WTC11 (cell line): Measurements from ENCODE around the gene IFIT5.

ENCODE experiments used
- ELF4 ChIP-seq: sonication (generic); formaldehyde crosslinking; IDR thresholded peaks from 2 replicates; pipeline ENCODE4 v1.8.1; 2022; ENCODE audit warnings: low read depth, mild to moderate bottlenecking, moderate library complexity, missing genetic modification reagents
- FOXK1 ChIP-seq: sonication (generic); formaldehyde crosslinking; IDR thresholded peaks from 2 replicates; pipeline ENCODE4 v1.8.0; 2022; ENCODE audit warnings: mild to moderate bottlenecking, moderate library complexity, missing genetic modification reagents
- MYBL2 ChIP-seq: sonication (generic); formaldehyde crosslinking; IDR thresholded peaks from 2 replicates; pipeline ENCODE4 v1.8.1; 2023; ENCODE audit warnings: mild to moderate bottlenecking, moderate library complexity, missing genetic modification reagents
- NFATC4 ChIP-seq: fragments of 250-450 bp; sonication (Bioruptor Pico); IDR thresholded peaks from 2 replicates; pipeline ENCODE4 v1.9.0; 2021; ENCODE audit warnings: mild to moderate bottlenecking
- NFYB ChIP-seq: sonication (generic); formaldehyde crosslinking; conservative IDR thresholded peaks from 2 replicates; pipeline ENCODE4 v1.8.0; 2022; ENCODE audit warnings: low read depth, missing genetic modification reagents
- NR2C2 ChIP-seq: sonication (generic); formaldehyde crosslinking; IDR thresholded peaks from 2 replicates; pipeline ENCODE4 v1.8.0; 2022; ENCODE audit warnings: mild to moderate bottlenecking, missing genetic modification reagents
- SP1 ChIP-seq: sonication (generic); formaldehyde crosslinking; conservative IDR thresholded peaks from 2 replicates; pipeline ENCODE4 v1.8.1; 2022; ENCODE audit warnings: missing genetic modification reagents
- TEAD4 ChIP-seq: sonication (generic); formaldehyde crosslinking; IDR thresholded peaks from 2 replicates; pipeline ENCODE4 v1.8.0; 2022; ENCODE audit warnings: mild to moderate bottlenecking, missing genetic modification reagents
- ZNF263 ChIP-seq: sonication (generic); formaldehyde crosslinking; IDR thresholded peaks from 2 replicates; pipeline ENCODE4 v1.8.1; 2022; ENCODE audit warnings: low read depth, mild to moderate bottlenecking, moderate library complexity, missing genetic modification reagents
- TF ChIP-seq, protein P1 (sequence below): sonication (generic); formaldehyde crosslinking; conservative IDR thresholded peaks from 2 replicates; pipeline ENCODE4 v1.8.1; 2022; ENCODE audit warnings: mild to moderate bottlenecking, missing genetic modification reagents
- TF ChIP-seq, protein P2 (sequence below): sonication (generic); formaldehyde crosslinking; IDR thresholded peaks from 2 replicates; pipeline ENCODE4 v1.8.1; 2022; ENCODE audit warnings: low read depth, missing genetic modification reagents, borderline replicate concordance
- TF ChIP-seq, protein P3 (sequence below): sonication (generic); formaldehyde crosslinking; IDR thresholded peaks from 2 replicates; pipeline ENCODE4 v1.8.1; 2022; ENCODE audit warnings: missing genetic modification reagents, borderline replicate concordance
- TF ChIP-seq, protein P4 (sequence below): sonication (generic); formaldehyde crosslinking; IDR thresholded peaks from 2 replicates; pipeline ENCODE4 v1.8.1; 2023; ENCODE audit warnings: mild to moderate bottlenecking, missing genetic modification reagents, moderate library complexity
- TF ChIP-seq, protein P5 (sequence below): fragments of 200-600 bp; IDR thresholded peaks from 2 replicates; pipeline ENCODE4 v1.8.0; 2022; ENCODE audit warnings: antibody characterized with exemption

DNA sequence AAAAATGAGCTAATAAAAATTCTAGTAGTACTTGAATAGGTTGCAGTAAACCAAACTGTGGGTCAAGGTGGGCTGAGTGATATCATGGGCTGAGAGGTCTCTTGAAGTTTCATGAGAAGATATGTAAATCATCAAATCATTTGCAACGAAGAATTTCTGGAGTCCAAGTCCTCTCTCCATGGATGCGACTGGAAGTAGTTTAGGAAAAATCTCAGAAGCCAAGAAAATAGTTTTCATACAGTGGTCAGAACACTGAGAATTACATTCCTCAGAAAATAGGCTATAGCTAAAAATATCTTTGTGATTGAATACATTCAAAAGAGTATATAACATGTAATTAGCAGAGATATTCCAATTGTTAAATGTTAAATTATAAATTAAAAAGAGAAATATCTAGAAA is 25.6 kb upstream of the IFIT5 start:
- TF ChIP-seq FOXK1 (CRISPR knock-in tag) (no peak), NR2C2 (no peak), NFATC4 (CRISPR knock-in tag) (no peak), SP1 (CRISPR knock-in tag) (no peak), NFYB (no peak), ZNF263 (CRISPR knock-in tag) (no peak), TEAD4 (no peak), MYBL2 (CRISPR knock-in tag) (no peak), ELF4 (CRISPR knock-in tag) (no peak)
- TF ChIP-seq, protein P1, sequence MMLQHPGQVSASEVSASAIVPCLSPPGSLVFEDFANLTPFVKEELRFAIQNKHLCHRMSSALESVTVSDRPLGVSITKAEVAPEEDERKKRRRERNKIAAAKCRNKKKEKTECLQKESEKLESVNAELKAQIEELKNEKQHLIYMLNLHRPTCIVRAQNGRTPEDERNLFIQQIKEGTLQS (CRISPR knock-in tag), result no peak
- TF ChIP-seq, protein P2, sequence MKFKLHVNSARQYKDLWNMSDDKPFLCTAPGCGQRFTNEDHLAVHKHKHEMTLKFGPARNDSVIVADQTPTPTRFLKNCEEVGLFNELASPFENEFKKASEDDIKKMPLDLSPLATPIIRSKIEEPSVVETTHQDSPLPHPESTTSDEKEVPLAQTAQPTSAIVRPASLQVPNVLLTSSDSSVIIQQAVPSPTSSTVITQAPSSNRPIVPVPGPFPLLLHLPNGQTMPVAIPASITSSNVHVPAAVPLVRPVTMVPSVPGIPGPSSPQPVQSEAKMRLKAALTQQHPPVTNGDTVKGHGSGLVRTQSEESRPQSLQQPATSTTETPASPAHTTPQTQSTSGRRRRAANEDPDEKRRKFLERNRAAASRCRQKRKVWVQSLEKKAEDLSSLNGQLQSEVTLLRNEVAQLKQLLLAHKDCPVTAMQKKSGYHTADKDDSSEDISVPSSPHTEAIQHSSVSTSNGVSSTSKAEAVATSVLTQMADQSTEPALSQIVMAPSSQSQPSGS (CRISPR knock-in tag), result no peak
- TF ChIP-seq, protein P3, sequence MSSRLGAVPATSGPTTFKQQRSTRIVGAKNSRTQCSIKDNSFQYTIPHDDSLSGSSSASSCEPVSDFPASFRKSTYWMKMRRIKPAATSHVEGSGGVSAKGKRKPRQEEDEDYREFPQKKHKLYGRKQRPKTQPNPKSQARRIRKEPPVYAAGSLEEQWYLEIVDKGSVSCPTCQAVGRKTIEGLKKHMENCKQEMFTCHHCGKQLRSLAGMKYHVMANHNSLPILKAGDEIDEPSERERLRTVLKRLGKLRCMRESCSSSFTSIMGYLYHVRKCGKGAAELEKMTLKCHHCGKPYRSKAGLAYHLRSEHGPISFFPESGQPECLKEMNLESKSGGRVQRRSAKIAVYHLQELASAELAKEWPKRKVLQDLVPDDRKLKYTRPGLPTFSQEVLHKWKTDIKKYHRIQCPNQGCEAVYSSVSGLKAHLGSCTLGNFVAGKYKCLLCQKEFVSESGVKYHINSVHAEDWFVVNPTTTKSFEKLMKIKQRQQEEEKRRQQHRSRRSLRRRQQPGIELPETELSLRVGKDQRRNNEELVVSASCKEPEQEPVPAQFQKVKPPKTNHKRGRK (CRISPR knock-in tag), result no peak
- TF ChIP-seq, protein P4, sequence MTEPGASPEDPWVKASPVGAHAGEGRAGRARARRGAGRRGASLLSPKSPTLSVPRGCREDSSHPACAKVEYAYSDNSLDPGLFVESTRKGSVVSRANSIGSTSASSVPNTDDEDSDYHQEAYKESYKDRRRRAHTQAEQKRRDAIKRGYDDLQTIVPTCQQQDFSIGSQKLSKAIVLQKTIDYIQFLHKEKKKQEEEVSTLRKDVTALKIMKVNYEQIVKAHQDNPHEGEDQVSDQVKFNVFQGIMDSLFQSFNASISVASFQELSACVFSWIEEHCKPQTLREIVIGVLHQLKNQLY, result no peak
- TF ChIP-seq, protein P5, sequence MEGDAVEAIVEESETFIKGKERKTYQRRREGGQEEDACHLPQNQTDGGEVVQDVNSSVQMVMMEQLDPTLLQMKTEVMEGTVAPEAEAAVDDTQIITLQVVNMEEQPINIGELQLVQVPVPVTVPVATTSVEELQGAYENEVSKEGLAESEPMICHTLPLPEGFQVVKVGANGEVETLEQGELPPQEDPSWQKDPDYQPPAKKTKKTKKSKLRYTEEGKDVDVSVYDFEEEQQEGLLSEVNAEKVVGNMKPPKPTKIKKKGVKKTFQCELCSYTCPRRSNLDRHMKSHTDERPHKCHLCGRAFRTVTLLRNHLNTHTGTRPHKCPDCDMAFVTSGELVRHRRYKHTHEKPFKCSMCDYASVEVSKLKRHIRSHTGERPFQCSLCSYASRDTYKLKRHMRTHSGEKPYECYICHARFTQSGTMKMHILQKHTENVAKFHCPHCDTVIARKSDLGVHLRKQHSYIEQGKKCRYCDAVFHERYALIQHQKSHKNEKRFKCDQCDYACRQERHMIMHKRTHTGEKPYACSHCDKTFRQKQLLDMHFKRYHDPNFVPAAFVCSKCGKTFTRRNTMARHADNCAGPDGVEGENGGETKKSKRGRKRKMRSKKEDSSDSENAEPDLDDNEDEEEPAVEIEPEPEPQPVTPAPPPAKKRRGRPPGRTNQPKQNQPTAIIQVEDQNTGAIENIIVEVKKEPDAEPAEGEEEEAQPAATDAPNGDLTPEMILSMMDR, result no peak
